ENCODE data around the gene ANKRD35.
"Not testable (repeated sequence)": the region's sequence is repeated elsewhere in the genome, so short reads cannot be mapped to it uniquely, and the experiment has no call there.

The ANKRD35 gene

GRCh38 chr1:145857170-145857569 is 28.5 kb downstream of the ANKRD35 start:
- no peak for DNase-seq

- DNase-seq: no peak
Observed at GRCh38 chr1:145855426-145855948, 30.2 kb downstream of the ANKRD35 start.

- no peak for DNase-seq
Observed at GRCh38 chr1:145849356-145850160, 36.1 kb downstream of the ANKRD35 start.

- DNase-seq: no peak
Observed at GRCh38 chr1:145847827-145848226, 37.8 kb downstream of the ANKRD35 start.

GRCh38 chr1:145846201-145846612 is 39.5 kb downstream of the ANKRD35 start:
- DNase-seq: peak; percentile 77

- peak; percentile 91 for DNase-seq
Observed at GRCh38 chr1:145845514-145846161, 40.0 kb downstream of the ANKRD35 start, which contains the start of gene NUDT17. TSS of gene NUDT17 (plus strand) at chr1:145845630. CDS start at chr1:145845641, 11 bp downstream.

GRCh38 chr1:145845144-145845513 is 40.5 kb downstream of the ANKRD35 start:
- peak; percentile 70 for DNase-seq

GRCh38 chr1:145843031-145843430 is 42.6 kb downstream of the ANKRD35 start:
- DNase-seq: no peak

GRCh38 chr1:145837656-145838055 is 48.0 kb downstream of the ANKRD35 start:
- DNase-seq: no peak

GRCh38 chr1:145830810-145831209 is 54.9 kb downstream of the ANKRD35 start:
- DNase-seq: not testable (repeated sequence)

- peak; percentile 77 for DNase-seq
Observed at GRCh38 chr1:145828367-145829026, 57.2 kb downstream of the ANKRD35 start.

GRCh38 chr1:145827966-145828365 is 57.7 kb downstream of the ANKRD35 start:
- no peak for DNase-seq

GRCh38 chr1:145826030-145826429 is 59.6 kb downstream of the ANKRD35 start:
- peak; percentile 40 for DNase-seq

GRCh38 chr1:145824499-145824842 is 61.2 kb downstream of the ANKRD35 start:
- no peak for DNase-seq

- DNase-seq: peak; percentile 96
Observed at GRCh38 chr1:145823565-145824498, 61.8 kb downstream of the ANKRD35 start, which contains the start of the genes POLR3C and RNF115. TSS of gene POLR3C (plus strand) at chr1:145824200. CDS start at chr1:145825777, 1,577 bp downstream. TSS of gene RNF115 (minus strand) at chr1:145824095. CDS start at chr1:145823873, 222 bp downstream.

GRCh38 chr1:145822779-145823331 is 62.8 kb downstream of the ANKRD35 start:
- DNase-seq: not testable (repeated sequence)

- DNase-seq: not testable (repeated sequence)
Observed at GRCh38 chr1:145818095-145818494, 67.6 kb downstream of the ANKRD35 start.

Data from hematopoietic multipotent progenitor cell treated with erythropoietin and hydrocortisone succinate and interleukin-3 and kit ligand, for 6 days (in vitro differentiated cells).